ENCODE measurements around the gene CLINT1.

Gene CLINT1

DNA sequence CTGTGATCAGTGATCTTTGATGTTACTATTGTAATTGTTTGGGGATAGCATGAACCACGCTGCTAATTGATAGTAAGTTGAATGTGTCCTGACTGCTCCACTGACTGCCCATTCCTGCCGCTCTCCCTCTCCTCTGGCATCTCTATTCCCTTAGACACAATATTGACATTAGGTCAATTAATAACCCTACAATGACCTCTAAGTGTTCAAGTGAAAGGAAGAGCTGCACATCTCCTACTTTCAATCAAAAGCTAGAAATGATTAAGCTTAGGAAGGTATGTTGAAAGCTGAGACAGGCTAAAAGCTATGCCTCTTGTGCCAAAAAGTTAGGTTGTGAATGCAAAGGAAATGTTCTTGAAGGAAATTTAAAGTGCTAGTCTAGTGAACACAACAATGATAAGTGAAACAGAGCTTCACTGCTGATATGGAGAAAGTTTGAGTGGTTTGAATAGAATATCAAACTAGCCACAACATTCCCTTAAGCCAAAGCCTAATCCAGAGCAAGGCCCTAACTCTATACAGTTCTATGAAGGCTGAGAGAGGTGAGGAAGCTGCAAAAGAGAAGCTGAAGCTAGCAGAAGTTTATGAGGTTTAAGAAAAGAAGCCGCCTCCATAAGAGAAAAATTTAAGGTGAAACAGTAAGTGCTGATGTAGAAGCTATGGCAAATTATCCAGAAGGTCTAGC is 12.9 kb downstream of the CLINT1 start:
- TF ChIP-seq, protein P1, sequence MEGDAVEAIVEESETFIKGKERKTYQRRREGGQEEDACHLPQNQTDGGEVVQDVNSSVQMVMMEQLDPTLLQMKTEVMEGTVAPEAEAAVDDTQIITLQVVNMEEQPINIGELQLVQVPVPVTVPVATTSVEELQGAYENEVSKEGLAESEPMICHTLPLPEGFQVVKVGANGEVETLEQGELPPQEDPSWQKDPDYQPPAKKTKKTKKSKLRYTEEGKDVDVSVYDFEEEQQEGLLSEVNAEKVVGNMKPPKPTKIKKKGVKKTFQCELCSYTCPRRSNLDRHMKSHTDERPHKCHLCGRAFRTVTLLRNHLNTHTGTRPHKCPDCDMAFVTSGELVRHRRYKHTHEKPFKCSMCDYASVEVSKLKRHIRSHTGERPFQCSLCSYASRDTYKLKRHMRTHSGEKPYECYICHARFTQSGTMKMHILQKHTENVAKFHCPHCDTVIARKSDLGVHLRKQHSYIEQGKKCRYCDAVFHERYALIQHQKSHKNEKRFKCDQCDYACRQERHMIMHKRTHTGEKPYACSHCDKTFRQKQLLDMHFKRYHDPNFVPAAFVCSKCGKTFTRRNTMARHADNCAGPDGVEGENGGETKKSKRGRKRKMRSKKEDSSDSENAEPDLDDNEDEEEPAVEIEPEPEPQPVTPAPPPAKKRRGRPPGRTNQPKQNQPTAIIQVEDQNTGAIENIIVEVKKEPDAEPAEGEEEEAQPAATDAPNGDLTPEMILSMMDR (IDR thresholded peaks at IDR 0.05; ENCODE audit: low read length, missing control alignments), result no peak

DNA sequence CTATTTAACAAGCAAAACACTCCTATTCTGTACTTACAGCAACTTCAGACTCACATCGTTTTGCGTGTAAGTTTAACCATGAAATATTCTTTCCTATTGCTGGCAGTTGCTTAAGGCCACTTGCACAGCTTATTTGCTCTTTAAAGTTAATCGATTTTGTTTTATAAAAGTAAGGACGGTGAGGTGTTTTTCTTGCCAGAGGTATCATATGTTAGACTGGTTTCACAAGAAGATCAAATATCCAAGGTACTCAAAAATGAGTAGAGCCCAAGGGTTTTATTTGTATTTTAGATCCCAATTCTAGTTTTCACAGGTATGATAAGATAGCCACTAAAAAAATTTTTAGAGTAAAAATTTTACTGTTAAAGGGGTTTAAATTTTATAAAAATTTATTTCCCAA is 16.2 kb downstream of the CLINT1 start:
- DNase-seq (ENCODE audit: low read depth), result no peak
- TF ChIP-seq, protein P1 (IDR thresholded peaks at IDR 0.05; ENCODE audit: low read length, missing control alignments), result no peak
- no peak overlapping the region for H3K4me3 ChIP-seq (replicated peaks; ENCODE audit: low read depth, low read length)

More for the DNA sequence above, 12.9 kb downstream of the CLINT1 start:
- H3K4me3 ChIP-seq (replicated peaks; ENCODE audit: low read depth, low read length), result no peak overlapping the region
- DNase-seq (ENCODE audit: low read depth), result no peak

GRCh38 chr5:157842185-157842584 is 16.8 kb downstream of the CLINT1 start:
- TF ChIP-seq, protein P1 (IDR thresholded peaks at IDR 0.05; ENCODE audit: low read length, missing control alignments), result no peak
- H3K4me3 ChIP-seq (replicated peaks; ENCODE audit: low read depth, low read length), result no peak overlapping the region
- DNase-seq (ENCODE audit: low read depth), result no peak

- TF ChIP-seq, protein P1 (IDR thresholded peaks at IDR 0.05; ENCODE audit: low read length, missing control alignments), result no peak
- no peak overlapping the region for H3K4me3 ChIP-seq (replicated peaks; ENCODE audit: low read depth, low read length)
- no peak for DNase-seq (ENCODE audit: low read depth)
Observed at GRCh38 chr5:157839157-157839795, 19.7 kb downstream of the CLINT1 start.

DNA sequence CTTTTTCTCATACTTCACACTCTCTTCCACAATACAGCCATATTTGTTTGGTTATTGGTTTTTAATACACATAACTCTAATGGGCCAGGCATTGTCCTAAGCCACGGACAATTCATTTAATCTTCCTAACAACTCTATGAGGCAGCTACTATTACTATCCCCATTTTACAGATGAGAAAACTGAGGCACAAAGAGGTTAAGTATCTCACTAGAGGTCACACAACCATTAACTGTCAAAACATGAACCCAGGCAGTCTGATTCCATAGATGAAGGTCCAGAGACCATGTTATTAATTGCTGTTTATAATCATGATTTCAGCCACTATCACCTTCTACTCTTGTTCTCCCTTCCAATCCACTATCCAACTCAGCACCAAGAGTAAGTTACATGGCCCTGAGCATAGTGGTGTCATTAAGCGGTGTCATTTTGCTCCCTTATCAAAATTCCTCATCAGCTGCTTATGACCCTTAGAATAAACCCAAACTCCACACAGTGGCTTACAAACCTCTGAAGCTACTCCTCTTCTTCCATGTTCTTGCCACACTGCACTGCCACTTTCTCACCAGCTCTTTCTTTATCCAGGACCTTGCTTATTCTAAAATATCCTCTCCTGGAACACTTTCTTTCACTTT is 22.7 kb downstream of the CLINT1 start:
- TF ChIP-seq, protein P1 (IDR thresholded peaks at IDR 0.05; ENCODE audit: low read length, missing control alignments), result no peak
- DNase-seq (ENCODE audit: low read depth), result no peak

DNA sequence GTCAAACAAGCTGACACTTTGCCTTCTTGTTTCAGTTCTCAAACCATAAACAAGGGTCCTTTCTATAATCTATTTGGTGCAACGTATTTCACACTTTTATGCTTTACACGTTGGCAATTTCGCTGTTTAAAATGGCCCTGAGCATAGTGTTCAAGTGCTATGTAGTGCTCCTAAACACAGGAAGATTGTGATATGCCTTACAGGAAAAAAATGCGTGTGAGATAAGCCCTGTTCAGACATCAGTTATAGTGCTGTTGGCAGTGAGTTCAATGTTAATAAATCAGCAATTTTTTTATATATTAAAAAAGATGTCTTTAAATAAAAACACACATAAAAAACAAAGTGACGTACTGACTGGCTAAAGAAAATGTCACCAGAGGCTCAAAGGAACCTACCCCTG is 23.9 kb downstream of the CLINT1 start:
- DNase-seq (ENCODE audit: low read depth), result no peak
- TF ChIP-seq, protein P1 (IDR thresholded peaks at IDR 0.05; ENCODE audit: low read length, missing control alignments), result no peak
- no peak overlapping the region for H3K4me3 ChIP-seq (replicated peaks; ENCODE audit: low read depth, low read length)

More for the DNA sequence above, 22.7 kb downstream of the CLINT1 start:
- no peak overlapping the region for H3K4me3 ChIP-seq (replicated peaks; ENCODE audit: low read depth, low read length)
